Hepatocyte (in vitro differentiated cells): ENCODE measurements around the gene CETN3. TPM values are rescaled to one million over a fixed set of nuclear protein-coding genes. Genes with fewer than 3 reads are reported as not detected.
"Not testable (repeated sequence)": the region's sequence is repeated elsewhere in the genome, so short reads cannot be mapped to it uniquely, and the experiment has no call there.

Experiments used
- DNase-seq: peaks from one replicate; pipeline ENCODE4 v3.0.0-alpha.2; 2016; ENCODE audit warnings: low spot score
- H2AFZ ChIP-seq: fragments of 200-600 bp; sonication (generic); 2 replicates; pipeline ENCODE4 v1.6.0; 2016; ENCODE audit warnings: antibody characterized with exemption, mild to moderate bottlenecking
- H3K27ac ChIP-seq: fragments of 200-600 bp; sonication (generic); 2 replicates; pipeline ENCODE4 v1.5.1; 2016; ENCODE audit warnings: mild to moderate bottlenecking
- H3K27me3 ChIP-seq: fragments of 200-600 bp; sonication (generic); 2 replicates; pipeline ENCODE4 v1.6.1; 2016
- H3K36me3 ChIP-seq: fragments of 200-600 bp; sonication (generic); replicated peaks from 2 replicates; pipeline ENCODE4 v1.5.1; 2016; ENCODE audit warnings: low read depth; ENCODE audit not compliant: insufficient read depth
- H3K4me1 ChIP-seq: fragments of 200-600 bp; sonication (generic); 2 replicates; pipeline ENCODE4 v1.5.1; 2016; ENCODE audit warnings: mild to moderate bottlenecking, moderate library complexity; ENCODE audit not compliant: insufficient read depth
- H3K4me2 ChIP-seq: fragments of 200-600 bp; sonication (generic); 2 replicates; pipeline ENCODE4 v1.6.0; 2016
- H3K4me3 ChIP-seq: fragments of 200-600 bp; sonication (generic); 2 replicates; pipeline ENCODE4 v1.5.1; 2016; ENCODE audit warnings: mild to moderate bottlenecking
- H3K79me2 ChIP-seq: fragments of 200-600 bp; sonication (generic); 2 replicates; pipeline ENCODE4 v1.6.0; 2017; ENCODE audit warnings: mild to moderate bottlenecking
- H3K9me2 ChIP-seq: fragments of 200-600 bp; sonication (generic); replicated peaks from 2 replicates; pipeline ENCODE4 v1.6.0; 2017; ENCODE audit warnings: mild to moderate bottlenecking; ENCODE audit not compliant: insufficient read depth
- H3K9me3 ChIP-seq: fragments of 200-600 bp; sonication (generic); 2 replicates; pipeline ENCODE4 v1.5.1; 2016; ENCODE audit warnings: low read depth, mild to moderate bottlenecking
- H4K20me1 ChIP-seq: fragments of 200-600 bp; sonication (generic); 2 replicates; pipeline ENCODE4 v1.6.0; 2016; ENCODE audit warnings: mild to moderate bottlenecking; ENCODE audit not compliant: insufficient read depth, poor library complexity, severe bottlenecking
- EZH2 ChIP-seq: fragments of 200-600 bp; sonication (generic); IDR thresholded peaks from 2 replicates; pipeline ENCODE4 v1.6.1; 2016; ENCODE audit warnings: antibody characterized with exemption, mild to moderate bottlenecking, borderline replicate concordance
- EZH2phosphoT487 ChIP-seq: fragments of 200-600 bp; sonication (generic); IDR thresholded peaks from one replicate; pipeline ENCODE4 v1.6.1; 2018; ENCODE audit warnings: antibody characterized with exemption, mild to moderate bottlenecking, low read depth, moderate library complexity; ENCODE audit not compliant: unreplicated experiment, severe bottlenecking
- WGBS: methylation state at CpG from one replicate; pipeline ENCODE4 v1.1.6; 2016; ENCODE audit warnings: low lambda C conversion rate; ENCODE audit errors: missing lambda C conversion rate; 5-methylcytosine and 5-hydroxymethylcytosine counted together
- polyA plus RNA-seq: library from polyadenylated mRNA; unstranded; fragments of >200 nt; fragmentation: Nextera tagmentation; extraction: Ambion mirVana; gene quantifications from 2 replicates; pipeline ENCODE4 v1.2.1, GENCODE V29; 2016
- total RNA-seq: library from RNA; depleted of rRNA; stranded (reverse); fragments of >200 nt; gene quantifications from 2 replicates; pipeline ENCODE4 v1.2.3, GENCODE V29; 2014
- TF ChIP-seq, protein P1 (sequence below): fragments of 200-600 bp; sonication (generic); IDR thresholded peaks from 2 replicates; pipeline ENCODE4 v1.5.1; 2016; ENCODE audit warnings: antibody characterized with exemption, mild to moderate bottlenecking; ENCODE audit not compliant: poor library complexity

The CETN3 gene
- total and polyA plus RNA-seq, 2 experiments from 2014 or later = 15.7 to 37.0 TPM

DNA sequence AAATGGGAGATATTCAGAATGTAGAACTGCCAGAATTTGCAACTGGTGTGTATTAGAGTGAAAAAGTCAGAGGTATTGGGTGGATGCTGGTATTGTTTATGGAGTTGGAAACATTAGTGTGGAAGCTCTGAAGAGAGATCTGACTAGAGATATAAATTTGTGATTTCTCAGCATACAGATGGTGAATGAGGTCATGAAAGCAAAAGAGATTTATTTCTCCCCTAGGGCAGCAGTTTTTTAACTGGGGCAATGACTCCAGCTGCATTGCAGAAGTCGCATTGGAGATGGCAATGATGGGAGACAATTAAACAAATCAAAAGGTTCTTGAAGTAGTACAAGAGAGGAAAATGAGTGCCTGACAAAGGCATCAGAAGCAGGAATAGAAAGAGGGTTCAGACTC, 64.9 kb downstream of the CETN3 start:
- no peak for DNase-seq
- Histone ChIP-seq H3K4me1 (no peaks in the 10 kb centered on the region), H3K36me3 (no peaks in the 10 kb centered on the region), H3K9me2 (no peaks in the 10 kb centered on the region), H3K27ac (no peak overlapping the region), H3K9me3 (no peaks in the 10 kb centered on the region), H3K27me3 (no peaks in the 10 kb centered on the region), H3K4me3 (no peak overlapping the region), H3K79me2 (no peaks in the 10 kb centered on the region), H2AFZ (no peak overlapping the region), H3K4me2 (no peak overlapping the region), H4K20me1 (no peaks in the 10 kb centered on the region)
- WGBS = 81% methylated on average over 1 of the region's 1 CpG
- no peak for TF ChIP-seq EZH2phosphoT487
- TF ChIP-seq, protein P1, sequence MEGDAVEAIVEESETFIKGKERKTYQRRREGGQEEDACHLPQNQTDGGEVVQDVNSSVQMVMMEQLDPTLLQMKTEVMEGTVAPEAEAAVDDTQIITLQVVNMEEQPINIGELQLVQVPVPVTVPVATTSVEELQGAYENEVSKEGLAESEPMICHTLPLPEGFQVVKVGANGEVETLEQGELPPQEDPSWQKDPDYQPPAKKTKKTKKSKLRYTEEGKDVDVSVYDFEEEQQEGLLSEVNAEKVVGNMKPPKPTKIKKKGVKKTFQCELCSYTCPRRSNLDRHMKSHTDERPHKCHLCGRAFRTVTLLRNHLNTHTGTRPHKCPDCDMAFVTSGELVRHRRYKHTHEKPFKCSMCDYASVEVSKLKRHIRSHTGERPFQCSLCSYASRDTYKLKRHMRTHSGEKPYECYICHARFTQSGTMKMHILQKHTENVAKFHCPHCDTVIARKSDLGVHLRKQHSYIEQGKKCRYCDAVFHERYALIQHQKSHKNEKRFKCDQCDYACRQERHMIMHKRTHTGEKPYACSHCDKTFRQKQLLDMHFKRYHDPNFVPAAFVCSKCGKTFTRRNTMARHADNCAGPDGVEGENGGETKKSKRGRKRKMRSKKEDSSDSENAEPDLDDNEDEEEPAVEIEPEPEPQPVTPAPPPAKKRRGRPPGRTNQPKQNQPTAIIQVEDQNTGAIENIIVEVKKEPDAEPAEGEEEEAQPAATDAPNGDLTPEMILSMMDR = no peak

DNA sequence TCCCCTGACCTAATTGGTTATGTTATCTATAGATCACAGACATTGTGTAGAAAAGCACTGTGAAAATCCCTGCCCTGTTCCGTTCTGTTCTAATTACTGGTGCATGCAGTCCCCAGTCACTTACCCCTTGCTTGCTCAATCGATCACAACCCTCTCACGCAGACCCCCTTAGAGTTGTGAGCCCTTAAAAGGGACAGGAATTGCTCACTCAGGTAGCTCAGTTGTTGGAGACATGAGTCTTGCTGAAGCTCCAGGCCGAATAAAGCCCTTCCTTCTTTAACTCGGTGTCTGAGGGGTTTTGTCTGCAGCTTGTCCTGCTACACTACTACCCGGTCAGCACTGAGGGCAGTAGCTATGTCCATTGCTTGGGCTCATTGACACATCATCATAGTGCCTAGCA, 65.8 kb downstream of the CETN3 start:
- WGBS = 64% methylated on average over 6 of the region's 6 CpGs
- H4K20me1 ChIP-seq, H3K27me3 ChIP-seq, H3K4me3 ChIP-seq, H3K9me2 ChIP-seq, H3K9me3 ChIP-seq, H2AFZ ChIP-seq, H3K4me2 ChIP-seq, H3K36me3 ChIP-seq, H3K79me2 ChIP-seq, H3K4me1 ChIP-seq, DNase-seq, H3K27ac ChIP-seq: not testable (repeated sequence)

DNA sequence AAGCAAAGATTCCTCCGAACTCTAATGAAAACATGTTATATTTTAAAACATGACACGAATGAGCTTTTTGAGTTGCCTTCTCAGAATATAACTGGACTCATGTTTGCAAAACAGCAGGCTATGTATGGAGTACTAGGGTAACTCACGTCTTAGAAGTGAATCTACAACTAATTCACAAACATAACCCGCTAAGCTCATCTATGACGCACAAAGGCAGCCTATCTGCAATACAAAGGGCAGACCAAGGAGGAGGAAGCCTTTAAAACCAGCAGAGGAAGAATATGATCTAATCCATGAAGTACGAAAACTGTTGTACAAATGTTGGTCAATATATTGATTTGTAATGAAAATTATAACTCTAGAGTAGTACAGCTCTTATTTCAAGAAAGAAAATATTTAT, 67.0 kb downstream of the CETN3 start:
- H2AFZ ChIP-seq = no peak overlapping the region
- H3K4me2 ChIP-seq = no peak overlapping the region
- no peaks in the 10 kb centered on the region for H3K36me3 ChIP-seq
- H4K20me1 ChIP-seq = no peaks in the 10 kb centered on the region
- no peaks in the 10 kb centered on the region for H3K4me1 ChIP-seq
- no peaks in the 10 kb centered on the region for H3K9me2 ChIP-seq
- DNase-seq = no peak
- no peak overlapping the region for H3K27ac ChIP-seq
- H3K4me3 ChIP-seq = no peak overlapping the region
- WGBS = 71% methylated on average over 6 of the region's 6 CpGs
- no peaks in the 10 kb centered on the region for H3K27me3 ChIP-seq
- no peaks in the 10 kb centered on the region for H3K9me3 ChIP-seq
- H3K79me2 ChIP-seq = no peaks in the 10 kb centered on the region
- TF ChIP-seq, protein P1 = no peak
- no peak for TF ChIP-seq EZH2
- TF ChIP-seq EZH2phosphoT487 = no peak

Other genes with a start within 250 kb of the CETN3 start
- 6.8 and 7.6 TPM in 2 replicates for gene MBLAC2, start 65.0 kb upstream of the CETN3 start, total RNA-seq
- 2.9 and 3.7 TPM in 2 replicates for gene MBLAC2, start 65.0 kb upstream of the CETN3 start, polyA plus RNA-seq
- 0.64 and 3.5 TPM in 2 replicates for gene POLR3G, start 65.1 kb upstream of the CETN3 start, total RNA-seq
- gene POLR3G, start 65.1 kb upstream of the CETN3 start, polyA plus RNA-seq = 0.79 and 1.0 TPM in 2 replicates
- 29.8 and 30.6 TPM in 2 replicates for gene LYSMD3, start 119.8 kb upstream of the CETN3 start, total RNA-seq
- 12.0 and 15.8 TPM in 2 replicates for gene LYSMD3, start 119.8 kb upstream of the CETN3 start, polyA plus RNA-seq
- gene ADGRV1, start 149.0 kb upstream of the CETN3 start, total RNA-seq = 68.2 and 74.9 TPM in 2 replicates
- gene ADGRV1, start 149.0 kb upstream of the CETN3 start, polyA plus RNA-seq = 81.2 and 88.3 TPM in 2 replicates